H9 (cell line): Measurements from ENCODE around the gene CCDC3. TPM values are rescaled to one million over a fixed set of nuclear protein-coding genes. Genes with fewer than 3 reads are reported as not detected.

Experiments
- DNase-seq: peaks from one replicate; pipeline ENCODE4 v3.0.0-alpha.2; 2017
- H2AFZ ChIP-seq: one replicate; pipeline ENCODE4 v1.6.1; 2013; ENCODE audit warnings: mild to moderate bottlenecking, low read length, control low read depth, moderate library complexity
- H2AK5ac ChIP-seq: 2 replicates; pipeline ENCODE4 v1.6.1; 2013; ENCODE audit warnings: low read length, control low read depth, mixed read lengths; ENCODE audit not compliant: insufficient read length
- H2BK120ac ChIP-seq: one replicate; pipeline ENCODE4 v1.6.1; 2013; ENCODE audit warnings: low read depth, mild to moderate bottlenecking, low read length, control low read depth, inconsistent platforms; ENCODE audit not compliant: poor library complexity, severe bottlenecking
- H2BK12ac ChIP-seq: 2 replicates; pipeline ENCODE4 v1.6.1; 2013; ENCODE audit warnings: low read length, control low read depth, mixed read lengths, low read depth; ENCODE audit not compliant: insufficient read length
- H2BK15ac ChIP-seq: 2 replicates; pipeline ENCODE4 v1.6.1; 2013; ENCODE audit warnings: low read depth, low read length, control low read depth
- H2BK20ac ChIP-seq: one replicate; pipeline ENCODE4 v1.6.1; 2013; ENCODE audit warnings: low read depth, mild to moderate bottlenecking, low read length, control low read depth, inconsistent platforms; ENCODE audit not compliant: poor library complexity, severe bottlenecking
- H2BK5ac ChIP-seq: 2 replicates; pipeline ENCODE4 v1.6.1; 2013; ENCODE audit warnings: low read length, control low read depth, mixed read lengths; ENCODE audit not compliant: insufficient read length
- H3K14ac ChIP-seq: 2 replicates; pipeline ENCODE4 v1.6.1; 2013; ENCODE audit warnings: low read length, control low read depth; ENCODE audit not compliant: insufficient read depth
- H3K18ac ChIP-seq: 2 replicates; pipeline ENCODE4 v1.6.1; 2013; ENCODE audit warnings: low read depth, mild to moderate bottlenecking, mixed read lengths, low read length, control low read depth; ENCODE audit not compliant: insufficient read length
- H3K23ac ChIP-seq: 2 replicates; pipeline ENCODE4 v1.6.1; 2013; ENCODE audit warnings: low read length, control low read depth, mixed read lengths, low read depth; ENCODE audit not compliant: insufficient read length
- H3K23me2 ChIP-seq: 2 replicates; pipeline ENCODE4 v1.6.1; 2013; ENCODE audit warnings: low read depth, mild to moderate bottlenecking, mixed read lengths, low read length, control low read depth; ENCODE audit not compliant: insufficient read length, poor library complexity, severe bottlenecking
- H3K27ac ChIP-seq: 2 replicates; pipeline ENCODE4 v1.5.1; 2013; ENCODE audit warnings: low read length, control low read depth, mixed read lengths, low read depth; ENCODE audit not compliant: insufficient read length
- H3K27me3 ChIP-seq: 2 replicates; pipeline ENCODE4 v1.6.1; 2013; ENCODE audit warnings: low read length, control low read depth, inconsistent platforms; ENCODE audit not compliant: insufficient read depth
- H3K4ac ChIP-seq: 2 replicates; pipeline ENCODE4 v1.6.1; 2013; ENCODE audit warnings: low read depth, mild to moderate bottlenecking, control low read depth, inconsistent platforms, low read length, moderate library complexity
- H3K4me1 ChIP-seq: 2 replicates; pipeline ENCODE4 v1.6.1; 2013; ENCODE audit warnings: low read length, control low read depth, inconsistent platforms; ENCODE audit not compliant: insufficient read depth
- H3K4me2 ChIP-seq: 2 replicates; pipeline ENCODE4 v1.6.1; 2013; ENCODE audit warnings: low read length, control low read depth, mixed read lengths; ENCODE audit not compliant: insufficient read length, insufficient read depth
- H3K56ac ChIP-seq: 2 replicates; pipeline ENCODE4 v1.6.1; 2013; ENCODE audit warnings: low read depth, mild to moderate bottlenecking, mixed read lengths, low read length, control low read depth; ENCODE audit not compliant: insufficient read length
- H3K79me1 ChIP-seq: 2 replicates; pipeline ENCODE4 v1.6.1; 2013; ENCODE audit warnings: low read depth, mild to moderate bottlenecking, moderate library complexity, low read length, control low read depth, inconsistent platforms; ENCODE audit not compliant: insufficient read depth, poor library complexity, severe bottlenecking
- H3K79me2 ChIP-seq: 2 replicates; pipeline ENCODE4 v1.6.1; 2013; ENCODE audit warnings: low read length, control low read depth, inconsistent platforms; ENCODE audit not compliant: insufficient read depth
- H3K9ac ChIP-seq: 2 replicates; pipeline ENCODE4 v1.6.1; 2013; ENCODE audit warnings: low read length, control low read depth, mixed read lengths; ENCODE audit not compliant: insufficient read length; ENCODE audit errors: extremely low read depth
- H3K9me3 ChIP-seq: one replicate; pipeline ENCODE4 v1.6.1; 2013; ENCODE audit warnings: low read depth, low read length, inconsistent platforms; ENCODE audit not compliant: control insufficient read depth
- H3T11ph ChIP-seq: one replicate; pipeline ENCODE4 v1.6.1; 2013; ENCODE audit warnings: mild to moderate bottlenecking, low read length, control low read depth, inconsistent platforms
- H4K20me1 ChIP-seq: one replicate; pipeline ENCODE4 v1.6.1; 2013; ENCODE audit not compliant: control insufficient read depth, insufficient read length, insufficient read depth
- H4K5ac ChIP-seq: 2 replicates; pipeline ENCODE4 v1.6.1; 2013; ENCODE audit warnings: low read depth, mild to moderate bottlenecking, mixed read lengths, low read length, control low read depth; ENCODE audit not compliant: insufficient read length
- H4K8ac ChIP-seq: replicated peaks from 2 replicates; pipeline ENCODE4 v1.6.1; 2013; ENCODE audit warnings: low read length, control low read depth, mixed read lengths, low read depth; ENCODE audit not compliant: insufficient read length
- H4K91ac ChIP-seq: 2 replicates; pipeline ENCODE4 v1.6.1; 2013; ENCODE audit warnings: low read depth, mild to moderate bottlenecking, moderate library complexity, mixed read lengths, low read length, control low read depth; ENCODE audit not compliant: insufficient read length
- H3K27ac Mint-ChIP-seq, 3 experiments: 2 replicates in 2 of 3; 3 replicates in 1 of 3; pipeline ENCODE4 v1.8.0; 2020 to 2021; ENCODE audit warnings: mixed read lengths in 3 of 3, mild to moderate bottlenecking in 1 of 3, moderate library complexity in 1 of 3
- H3K27me3 Mint-ChIP-seq: 2 replicates; pipeline ENCODE4 v1.8.0; 2021; ENCODE audit warnings: low read depth, mild to moderate bottlenecking, moderate library complexity, mixed read lengths
- H3K36me3 Mint-ChIP-seq, 3 experiments: 2 replicates in 2 of 3; 3 replicates in 1 of 3; pipeline ENCODE4 v1.8.0; 2020 to 2021; ENCODE audit warnings: low read depth in 3 of 3, mixed read lengths in 3 of 3; ENCODE audit not compliant: insufficient read depth in 1 of 3
- H3K4me1 Mint-ChIP-seq, 2 experiments: 2 replicates each; pipeline ENCODE4 v1.8.0; 2020; ENCODE audit warnings: mixed read lengths in 2 of 2
- H3K4me3 Mint-ChIP-seq, 2 experiments: 2 replicates in 1 of 2; 3 replicates in 1 of 2; pipeline ENCODE4 v1.8.0; 2020 to 2021; ENCODE audit warnings: mild to moderate bottlenecking in 2 of 2, mixed read lengths in 2 of 2, moderate library complexity in 1 of 2
- H3K9me3 Mint-ChIP-seq, 2 experiments: 2 replicates in 1 of 2; 3 replicates in 1 of 2; pipeline ENCODE4 v1.8.0; 2020; ENCODE audit warnings: mild to moderate bottlenecking in 2 of 2, mixed read lengths in 2 of 2, moderate library complexity in 1 of 2
- CTCF ChIP-seq: fragments of 200-600 bp; sonication (generic); conservative IDR thresholded peaks from 3 replicates; pipeline ENCODE4 v1.8.0; 2021; ENCODE audit warnings: antibody characterized with exemption, mild to moderate bottlenecking
- WGBS: extraction: QIAGEN DNeasy Blood & Tissue Kit; methylation state at CpG from one replicate; pipeline ENCODE4 v1.1.7; 2013; ENCODE audit warnings: missing lambda C conversion rate, low lambda C conversion rate, mixed read lengths; ENCODE audit not compliant: insufficient read length; ENCODE audit errors: extremely low coverage; 5-methylcytosine and 5-hydroxymethylcytosine counted together
- total RNA-seq: library from RNA; stranded (reverse); gene quantifications from 2 replicates; pipeline ENCODE4 v1.2.1, GENCODE V29; 2021

Gene CCDC3
- total RNA-seq, 1 experiment from 2014 or later: 2.3 TPM

GRCh38 chr10:12897278-12897677, 104.2 kb downstream of the CCDC3 start:
- no peak overlapping the region for H2AFZ ChIP-seq
- Mint-ChIP-seq H3K4me1 (peaks cover 10 to 12% of the 10 kb centered on the region in 2 experiments), H3K27ac (peak overlapping the region in 2 of 3 experiments; percentile 16 to 17; a peak in 1 of 7 replicates)

More at GRCh38 chr10:12897278-12897677, 104.2 kb downstream of the CCDC3 start:
- TF ChIP-seq CTCF: no peak
- no peak overlapping the region for H3K4ac ChIP-seq
- no peak overlapping the region for H2BK12ac ChIP-seq
- no peak overlapping the region for H2BK120ac ChIP-seq
- H3K18ac ChIP-seq: no peak overlapping the region
- H2BK5ac ChIP-seq: no peak overlapping the region
- H3K27me3 Mint-ChIP-seq: no peaks in the 10 kb centered on the region; the same call in none of the 2 replicates
- no peak overlapping the region for H4K8ac ChIP-seq
- H3K4me2 ChIP-seq: no peak overlapping the region
- no peak overlapping the region for H3K9ac ChIP-seq
- no peaks in the 10 kb centered on the region for H3K23me2 ChIP-seq
- H3K36me3 Mint-ChIP-seq: peaks cover 0 to 2% (median 0%) of the 10 kb centered on the region in 3 experiments; a peak in 1 of 7 replicates
- WGBS: no CpG with 5 or more reads among the region's 6 CpGs
- no peak overlapping the region for H3T11ph ChIP-seq
- H4K20me1 ChIP-seq: no peaks in the 10 kb centered on the region
- no peaks in the 10 kb centered on the region for H3K79me1 ChIP-seq
- H3K9me3 Mint-ChIP-seq: peaks cover 4 to 16% of the 10 kb centered on the region in 2 experiments; a peak in 4 of 5 replicates
- H3K9me3 ChIP-seq: no peaks in the 10 kb centered on the region
- no peak for DNase-seq
- no peak overlapping the region for H3K14ac ChIP-seq
- no peak overlapping the region for H3K27ac ChIP-seq
- H2AK5ac ChIP-seq: no peak overlapping the region
- H2BK20ac ChIP-seq: no peak overlapping the region
- no peak overlapping the region for H3K23ac ChIP-seq
- no peaks in the 10 kb centered on the region for H3K4me1 ChIP-seq
- H3K27me3 ChIP-seq: no peaks in the 10 kb centered on the region
- no peak overlapping the region for H3K4me3 Mint-ChIP-seq
- no peak overlapping the region for H4K91ac ChIP-seq
- no peaks in the 10 kb centered on the region for H3K79me2 ChIP-seq
- H4K5ac ChIP-seq: no peak overlapping the region
- H2BK15ac ChIP-seq: no peak overlapping the region
- H3K56ac ChIP-seq: no peak overlapping the region
